Placental pericyte (primary cell): ENCODE results near the gene YRDC. TPM values are rescaled to one million over a fixed set of nuclear protein-coding genes. Genes with fewer than 3 reads are reported as not detected.

Experiments
- total RNA-seq: library from RNA; depleted of rRNA; stranded (reverse); fragments of >200 nt; gene quantifications from 2 replicates; pipeline ENCODE4 v1.2.3, GENCODE V29; 2012

The YRDC gene, protein sequence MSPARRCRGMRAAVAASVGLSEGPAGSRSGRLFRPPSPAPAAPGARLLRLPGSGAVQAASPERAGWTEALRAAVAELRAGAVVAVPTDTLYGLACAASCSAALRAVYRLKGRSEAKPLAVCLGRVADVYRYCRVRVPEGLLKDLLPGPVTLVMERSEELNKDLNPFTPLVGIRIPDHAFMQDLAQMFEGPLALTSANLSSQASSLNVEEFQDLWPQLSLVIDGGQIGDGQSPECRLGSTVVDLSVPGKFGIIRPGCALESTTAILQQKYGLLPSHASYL
- total RNA-seq, result 23.9 and 34.9 TPM in 2 replicates

DNA sequence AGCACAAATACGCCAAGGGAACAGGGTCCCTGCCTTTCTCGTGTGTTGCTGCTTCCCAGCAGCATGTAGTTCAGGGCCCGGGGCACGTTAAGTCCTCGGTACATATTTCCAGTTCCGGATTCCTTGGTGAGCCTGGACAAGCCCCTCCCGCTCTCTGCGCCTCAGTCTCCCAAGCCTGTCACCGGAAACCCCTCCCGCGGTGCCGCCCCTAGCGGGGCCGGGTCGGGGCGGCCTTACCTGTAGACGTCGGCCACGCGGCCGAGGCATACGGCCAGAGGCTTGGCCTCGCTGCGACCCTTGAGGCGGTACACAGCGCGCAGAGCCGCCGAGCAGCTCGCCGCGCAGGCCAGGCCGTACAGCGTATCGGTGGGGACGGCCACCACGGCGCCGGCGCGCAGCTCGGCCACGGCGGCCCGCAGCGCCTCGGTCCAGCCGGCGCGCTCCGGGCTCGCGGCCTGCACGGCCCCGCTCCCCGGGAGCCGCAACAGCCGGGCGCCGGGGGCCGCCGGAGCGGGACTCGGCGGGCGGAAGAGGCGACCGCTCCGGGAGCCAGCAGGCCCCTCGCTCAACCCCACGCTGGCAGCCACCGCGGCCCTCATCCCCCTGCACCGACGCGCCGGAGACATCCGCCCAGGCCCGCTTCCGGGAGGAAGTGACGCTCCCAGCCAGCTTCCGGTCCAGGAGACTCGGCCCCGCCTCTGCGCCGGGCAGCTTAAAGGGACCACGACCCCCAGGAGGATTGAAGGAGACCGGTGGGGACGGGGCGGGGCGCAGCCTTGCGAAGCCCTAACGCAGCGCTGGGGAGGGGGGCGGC lies at the start of gene YRDC, which contains the start of gene C1orf122:
Gene YRDC, minus strand, starts transcription at position 654 of the 814 bp plus-strand sequence. Its CDS starts 28 bp downstream, at position 626.
Gene C1orf122, plus strand, starts transcription at position 236 of the 814 bp plus-strand sequence. CDS start 615 bp downstream, outside the sequence.

GRCh38 chr1:37793773-37794371 lies 14.1 kb downstream of the YRDC start, which contains the start of gene MANEAL:
MANEAL (plus strand) TSS chr1:37793847; CDS start chr1:37794183, 336 bp downstream.

DNA sequence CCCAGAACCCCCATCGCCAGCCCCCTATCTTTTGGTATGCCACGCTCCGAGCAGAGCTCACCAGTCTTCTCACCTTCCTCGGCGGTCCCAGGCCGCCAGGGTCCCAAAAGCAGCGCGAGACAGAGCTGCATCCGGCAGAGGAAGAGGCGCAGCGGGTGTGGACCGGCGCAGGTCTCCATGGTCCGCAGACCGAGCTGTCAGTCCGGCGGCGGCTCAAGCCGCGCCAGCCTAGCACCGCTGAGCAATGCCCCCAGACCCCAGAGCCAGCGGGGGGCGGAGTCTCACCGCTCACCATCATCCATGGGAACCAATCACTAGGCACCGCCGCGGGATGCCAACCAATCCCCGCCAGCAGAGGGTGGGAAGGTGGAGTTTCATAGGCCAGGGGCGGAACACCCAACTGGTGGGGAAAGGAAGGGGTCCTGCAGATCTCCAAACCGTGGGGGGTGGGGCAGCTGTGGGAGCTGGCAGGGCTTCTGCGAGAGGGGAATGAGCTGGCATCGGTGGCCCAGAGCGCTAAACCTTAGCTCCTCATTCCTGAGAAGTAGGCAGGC lies 43.0 kb downstream of the YRDC start, which contains the start of gene EPHA10:
Gene EPHA10, minus strand, starts transcription at position 233 of the 554 bp plus-strand sequence. Its CDS starts 54 bp downstream, at position 179.

Other genes starting within 250 kb of the YRDC start
- 50.8 and 88.6 TPM in 2 replicates for gene GNL2, start 212.3 kb downstream of the YRDC start, total RNA-seq
- under 0.01 TPM in 1 of 2 replicates, not detected in the other for gene RSPO1, start 173.3 kb downstream of the YRDC start, total RNA-seq
- 0.44 and 34.8 TPM in 2 replicates for gene CDCA8, start 115.7 kb downstream of the YRDC start, total RNA-seq
- gene EPHA10, start 43.1 kb downstream of the YRDC start, total RNA-seq, result not detected in 2 replicates
- 0.57 and 0.66 TPM in 2 replicates for gene MANEAL, start 14.4 kb downstream of the YRDC start, total RNA-seq
- gene C1orf122, start 418 bp downstream of the YRDC start, total RNA-seq, result 18.9 and 23.9 TPM in 2 replicates
- 3.7 and 4.4 TPM in 2 replicates for gene MTF1, start 51.4 kb upstream of the YRDC start, total RNA-seq
- 30.9 and 44.9 TPM in 2 replicates for gene INPP5B, start 138.8 kb upstream of the YRDC start, total RNA-seq
- 85.1 and 89.5 TPM in 2 replicates for gene SF3A3, start 181.8 kb upstream of the YRDC start, total RNA-seq
- gene FHL3, start 197.3 kb upstream of the YRDC start, total RNA-seq, result 34.4 and 36.1 TPM in 2 replicates
- gene UTP11, start 204.5 kb upstream of the YRDC start, total RNA-seq, result 44.4 and 69.9 TPM in 2 replicates
- gene POU3F1, start 238.6 kb upstream of the YRDC start, total RNA-seq, result 0.14 TPM in 1 of 2 replicates, not detected in the other